Erythroblast (primary cell): Measurements from ENCODE around the gene RPS26.
A peak's percentile ranks its signal among the peaks of the same experiment; 100 is the strongest.
"Not testable (repeated sequence)": the region's sequence is repeated elsewhere in the genome, so short reads cannot be mapped to it uniquely, and the experiment has no call there.

Experiments
- DNase-seq, 2 experiments: peaks; one replicate each; lab custom pipeline; 2025; lab: John Stamatoyannopoulos, UW
- GATA1 ChIP-seq: IDR thresholded peaks from 2 replicates; pipeline ENCODE4 v1.6.1; 2011; ENCODE audit warnings: low read depth, mild to moderate bottlenecking, control low read depth, low read length, moderate library complexity
- POLR2A ChIP-seq: IDR thresholded peaks from 2 replicates; pipeline ENCODE4 v1.6.1; 2011; ENCODE audit warnings: mild to moderate bottlenecking, low read length

Gene RPS26

DNA sequence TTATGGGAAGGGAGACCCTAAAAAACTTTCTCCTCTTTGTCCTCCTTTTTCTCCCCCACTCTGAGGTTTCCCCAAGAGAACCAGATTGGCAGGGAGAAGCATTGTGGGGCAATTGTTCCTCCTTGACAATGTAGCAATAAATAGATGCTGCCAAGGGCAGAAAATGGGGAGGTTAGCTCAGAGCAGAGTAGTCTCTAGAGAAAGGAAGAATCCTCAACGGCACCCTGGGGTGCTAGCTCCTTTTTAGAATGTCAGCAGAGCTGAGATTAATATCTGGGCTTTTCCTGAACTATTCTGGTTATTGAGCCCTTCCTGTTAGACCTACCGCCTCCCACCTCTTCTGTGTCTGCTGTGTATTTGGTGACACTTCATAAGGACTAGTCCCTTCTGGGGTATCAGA, 4.6 kb upstream of the RPS26 start:
- TF ChIP-seq GATA1, result no peak
- no peak for TF ChIP-seq POLR2A

DNA sequence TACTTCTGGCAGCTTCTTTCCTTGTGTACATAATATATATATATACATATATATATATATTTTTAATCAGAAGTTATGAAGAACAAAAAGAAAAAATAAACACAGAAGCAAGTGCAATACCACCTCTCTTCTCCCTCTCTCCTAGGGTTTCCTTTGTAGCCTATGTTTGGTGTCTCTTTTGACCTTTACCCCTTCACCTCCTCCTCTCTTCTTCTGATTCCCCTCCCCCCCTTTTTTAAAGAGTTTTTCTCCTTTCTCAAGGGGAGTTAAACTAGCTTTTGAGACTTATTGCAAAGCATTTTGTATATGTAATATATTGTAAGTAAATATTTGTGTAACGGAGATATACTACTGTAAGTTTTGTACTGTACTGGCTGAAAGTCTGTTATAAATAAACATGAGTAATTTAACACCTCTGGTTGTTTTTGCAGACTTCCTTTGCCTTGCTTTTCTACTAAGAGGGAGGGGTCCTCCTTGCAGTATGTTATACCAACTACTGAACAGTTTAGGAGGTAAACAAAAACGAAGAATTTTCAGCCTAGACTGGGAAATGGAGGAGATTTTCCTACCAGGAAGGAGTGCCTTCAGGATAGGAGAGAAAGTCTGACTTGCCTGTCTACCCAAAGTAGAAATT, 3.6 kb upstream of the RPS26 start:
- TF ChIP-seq GATA1 (no peak), POLR2A (no peak)
- no peak for DNase-seq

More for the DNA sequence above, 4.6 kb upstream of the RPS26 start:
- DNase-seq, result no peak

DNA sequence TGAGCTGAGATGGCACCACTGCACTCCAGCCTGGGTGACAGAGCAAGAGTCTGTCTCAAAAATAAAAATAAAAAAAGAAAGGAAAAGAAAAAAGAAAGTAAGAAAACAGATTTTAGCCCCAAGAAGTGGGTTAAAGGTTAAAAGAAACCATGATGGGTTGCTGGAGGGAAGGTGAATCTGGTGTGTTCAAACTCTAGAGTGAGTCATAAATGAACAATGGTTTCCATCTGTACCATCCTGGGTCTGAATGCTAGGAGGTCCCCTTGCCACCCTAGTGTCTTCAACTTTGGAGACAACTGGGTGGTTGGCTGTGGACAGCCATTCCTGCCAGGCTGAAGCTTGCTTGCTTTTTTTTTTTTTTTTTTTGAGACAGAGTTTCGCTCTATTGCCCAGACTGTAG, 1.6 kb upstream of the RPS26 start:
- no peak for DNase-seq
- TF ChIP-seq GATA1, result no peak
- TF ChIP-seq POLR2A, result no peak

DNA sequence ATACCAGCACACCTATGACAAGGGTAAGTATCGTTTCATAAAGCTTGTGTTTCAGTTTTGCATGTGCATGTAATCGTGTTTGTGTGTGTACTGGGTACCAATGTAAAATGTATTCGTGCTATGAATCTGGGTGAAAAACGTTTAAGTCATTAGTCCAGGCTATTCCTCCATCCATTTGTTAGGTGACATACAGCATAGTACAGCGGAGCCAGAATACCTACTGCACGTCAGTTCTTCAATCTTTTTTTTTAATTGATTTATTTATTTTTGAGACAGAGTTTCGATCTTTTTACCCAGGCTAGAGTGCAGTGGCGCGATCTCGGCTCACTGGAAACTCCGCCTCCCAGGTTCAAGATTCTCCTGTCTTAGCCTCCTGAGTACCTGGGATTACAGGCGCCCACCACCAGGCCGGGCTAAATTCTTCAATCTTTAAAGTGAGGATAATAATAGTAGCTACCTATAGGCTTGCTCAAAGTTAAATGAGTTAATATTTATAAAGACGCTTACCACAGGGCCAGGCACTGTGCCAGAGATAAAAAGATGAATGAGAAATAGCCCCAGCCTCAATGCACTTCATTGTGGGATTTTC, 661 bp upstream of the RPS26 start:
- TF ChIP-seq POLR2A (no peak), GATA1 (no peak)
- DNase-seq, result no peak

DNA sequence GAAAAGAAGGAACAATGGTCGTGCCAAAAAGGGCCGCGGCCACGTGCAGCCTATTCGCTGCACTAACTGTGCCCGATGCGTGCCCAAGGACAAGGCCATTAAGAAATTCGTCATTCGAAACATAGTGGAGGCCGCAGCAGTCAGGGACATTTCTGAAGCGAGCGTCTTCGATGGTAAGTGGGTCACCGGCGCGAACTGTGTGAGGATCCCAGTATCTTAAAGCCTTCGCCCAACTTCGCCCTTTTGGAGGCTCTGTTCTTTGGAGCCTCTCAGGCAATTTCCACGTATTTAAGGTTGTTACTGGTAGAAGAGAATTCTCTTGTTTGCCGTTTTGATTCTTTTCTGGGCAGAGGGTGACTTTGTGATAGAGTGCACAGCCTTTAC, 704 bp downstream of the RPS26 start:
- DNase-seq, result peak; percentile 59 to 73

DNA sequence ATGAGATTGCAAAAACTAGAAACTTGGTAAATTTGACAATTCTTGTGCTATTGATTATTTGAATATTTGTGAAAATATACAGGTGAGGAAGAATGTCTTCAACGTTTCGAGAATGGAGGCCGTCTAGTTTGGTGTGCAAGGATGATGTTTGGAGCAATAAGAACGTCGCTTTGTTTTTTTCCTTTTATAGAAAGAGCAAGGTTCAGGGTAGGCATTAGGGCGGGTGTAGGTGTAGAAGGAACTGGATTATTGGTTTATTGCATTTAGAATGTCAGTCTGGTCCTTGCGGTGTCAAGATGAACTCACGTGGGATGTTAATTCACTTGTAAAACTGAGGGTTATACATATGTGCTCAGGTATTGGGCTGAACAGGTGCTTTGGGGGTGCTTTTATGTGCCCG, 1.1 kb downstream of the RPS26 start:
- TF ChIP-seq GATA1, result no peak
- no peak for TF ChIP-seq POLR2A
- peak in 1 of 2 experiments; percentile 50 for DNase-seq

DNA sequence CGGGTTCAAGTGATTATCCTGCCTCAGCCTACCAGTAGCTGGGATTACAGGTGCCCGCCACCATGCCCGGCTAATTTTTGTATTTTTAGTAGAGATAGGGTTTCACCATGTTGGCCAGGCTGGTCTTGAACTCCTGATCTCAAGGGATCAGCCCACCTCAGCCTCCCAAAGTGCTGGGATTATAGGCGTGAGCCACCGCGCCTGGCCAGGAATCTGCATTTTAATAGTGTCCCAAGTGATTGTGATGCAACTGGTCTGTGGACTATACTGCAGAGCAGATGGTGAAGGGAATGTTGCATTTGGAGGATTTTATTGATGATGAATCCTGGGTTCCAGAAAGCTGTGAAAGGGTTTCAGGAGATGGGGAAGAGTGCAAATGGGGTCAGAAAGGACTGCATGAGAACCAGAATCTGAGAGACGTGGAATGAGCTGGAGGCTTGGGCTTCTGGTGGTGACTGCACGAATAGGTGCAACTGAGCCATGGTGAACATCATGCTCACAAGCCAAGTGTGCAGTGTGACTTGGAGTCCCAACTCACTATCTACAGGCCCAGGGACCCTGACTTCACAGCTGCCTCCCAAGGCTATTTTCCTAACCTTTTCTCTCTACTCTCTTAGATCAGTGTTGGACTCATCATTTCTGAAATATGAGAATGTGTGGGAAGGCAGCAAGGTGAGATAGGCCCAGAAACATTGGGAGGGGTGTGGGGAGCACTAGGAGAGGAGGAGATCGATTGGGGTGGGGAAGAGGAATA, 4.5 kb downstream of the RPS26 start:
- no peak for TF ChIP-seq POLR2A
- TF ChIP-seq GATA1, result no peak
- no peak for DNase-seq

DNA sequence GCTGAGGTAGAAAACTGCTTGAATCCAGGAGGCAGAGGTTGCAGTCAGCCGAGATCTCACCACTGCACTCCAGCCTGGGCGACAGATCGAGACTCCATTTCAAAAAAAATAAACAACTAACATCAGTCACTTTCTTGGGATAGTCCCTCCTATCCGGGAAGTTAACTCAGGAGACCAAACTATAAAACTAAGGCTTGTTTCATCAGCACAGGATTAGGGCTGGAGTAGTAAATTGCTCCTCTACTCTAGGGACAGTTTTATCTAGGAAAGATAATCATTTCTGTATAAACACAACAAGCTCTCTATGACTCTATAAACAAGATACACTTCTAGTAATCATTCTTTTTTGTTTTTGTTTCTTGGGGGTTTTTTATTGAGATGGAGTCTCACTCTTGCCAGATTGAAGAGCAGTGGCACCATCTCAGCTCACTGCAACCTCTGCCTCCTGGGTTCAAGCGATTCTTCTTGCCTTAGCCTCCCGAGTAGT, 11.7 kb downstream of the RPS26 start:
- TF ChIP-seq POLR2A (no peak), GATA1 (no peak)
- no peak for DNase-seq

DNA sequence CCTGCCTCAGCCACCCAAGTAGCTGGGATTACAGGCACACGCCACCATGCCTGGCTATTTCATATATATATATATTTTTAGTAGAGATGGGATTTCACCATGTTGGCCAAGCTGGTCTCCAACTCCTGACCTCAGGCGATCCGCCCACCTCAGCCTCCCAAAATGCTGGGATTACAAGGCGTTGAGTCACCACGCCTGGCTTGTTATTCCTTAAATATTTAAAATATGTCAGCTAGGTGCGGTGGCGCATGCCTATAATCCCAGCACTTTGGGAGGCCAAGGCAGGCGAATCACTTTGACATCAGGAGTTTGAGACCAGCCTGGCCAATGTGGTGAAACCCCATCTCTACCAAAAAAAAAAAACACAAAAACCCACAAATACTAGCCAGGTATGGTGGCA, 18.2 kb downstream of the RPS26 start:
- not testable (repeated sequence) for DNase-seq

DNA sequence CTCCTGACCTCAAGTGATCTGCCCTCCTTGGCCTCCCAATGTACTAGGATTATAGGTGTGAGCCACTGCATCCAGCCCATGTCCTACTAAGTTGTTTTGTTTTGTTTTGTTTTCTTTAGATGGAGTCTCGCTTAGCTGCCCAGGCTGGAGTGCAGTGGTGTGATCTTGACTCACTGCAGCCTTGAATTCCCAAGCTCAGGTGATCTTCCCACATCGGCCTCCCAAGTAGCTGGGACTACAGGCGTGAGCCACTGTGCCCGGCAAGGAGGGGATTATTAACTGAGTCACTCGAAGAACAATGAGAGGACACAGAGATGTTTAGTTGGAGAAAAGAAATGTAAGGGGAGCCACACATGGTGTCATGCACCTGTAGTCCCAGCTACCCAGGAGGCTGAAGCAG, 20.3 kb downstream of the RPS26 start:
- DNase-seq, result no peak
- TF ChIP-seq GATA1 (no peak), POLR2A (no peak)

DNA sequence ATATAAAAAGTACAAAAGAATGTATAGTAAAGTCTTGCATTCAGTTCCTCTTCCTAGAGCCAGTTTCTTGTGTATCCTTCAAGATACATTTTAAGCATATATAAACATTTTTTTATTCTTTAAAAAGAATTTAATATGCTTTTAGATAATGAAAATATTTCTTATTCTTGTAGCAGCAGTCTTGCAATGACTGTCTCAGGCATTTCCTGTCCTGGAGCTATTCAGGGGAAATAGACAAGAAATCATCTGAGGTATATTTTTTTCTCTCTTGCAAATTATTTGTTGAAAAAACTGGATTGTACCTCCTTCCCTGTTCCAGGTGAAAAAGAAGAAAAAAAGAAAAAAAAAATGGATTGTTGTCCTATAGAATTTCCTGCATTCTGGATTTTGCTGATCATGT, 21.3 kb downstream of the RPS26 start:
- DNase-seq, result no peak
- TF ChIP-seq GATA1 (no peak), POLR2A (no peak)

DNA sequence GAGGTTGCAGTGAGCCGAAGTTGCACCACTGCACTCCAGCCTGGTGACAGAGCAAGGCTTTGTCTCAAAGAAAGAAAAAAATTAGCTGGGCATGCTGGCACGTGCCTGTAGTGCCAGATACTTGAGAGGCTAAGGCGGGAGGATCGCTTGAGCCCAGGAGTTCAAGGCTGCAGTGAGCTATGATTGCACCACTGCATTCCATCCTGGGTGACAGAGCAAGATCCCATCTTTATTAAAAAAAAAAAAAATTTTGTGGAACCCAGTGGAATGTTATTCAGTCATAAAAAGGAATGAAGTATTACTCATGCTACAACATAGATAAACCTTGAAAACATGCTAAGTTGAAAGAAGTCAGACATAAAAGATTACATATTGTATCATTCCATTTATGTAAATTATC, 29.9 kb downstream of the RPS26 start:
- TF ChIP-seq POLR2A (no peak), GATA1 (no peak)
- DNase-seq, result no peak

DNA sequence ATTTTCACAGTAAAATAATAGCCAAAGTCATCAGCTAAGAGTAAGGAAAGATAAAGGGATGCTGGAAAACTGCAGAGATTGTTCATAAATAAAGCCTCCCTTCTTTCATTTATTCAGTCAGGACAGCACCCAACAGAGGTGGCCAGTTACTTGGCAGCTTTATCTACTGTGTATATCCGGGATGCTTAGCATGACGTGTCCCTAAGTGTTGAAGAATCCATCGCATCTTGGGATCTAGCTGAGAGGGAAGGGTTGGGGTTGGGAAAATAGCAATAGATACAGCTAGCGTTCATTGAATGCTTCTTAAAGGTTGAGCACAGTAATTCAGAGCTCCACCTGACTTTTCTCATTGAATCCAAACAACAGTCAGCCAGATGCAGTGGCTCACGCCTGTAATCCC, 32.7 kb downstream of the RPS26 start:
- no peak for DNase-seq
- no peak for TF ChIP-seq GATA1
- no peak for TF ChIP-seq POLR2A

DNA sequence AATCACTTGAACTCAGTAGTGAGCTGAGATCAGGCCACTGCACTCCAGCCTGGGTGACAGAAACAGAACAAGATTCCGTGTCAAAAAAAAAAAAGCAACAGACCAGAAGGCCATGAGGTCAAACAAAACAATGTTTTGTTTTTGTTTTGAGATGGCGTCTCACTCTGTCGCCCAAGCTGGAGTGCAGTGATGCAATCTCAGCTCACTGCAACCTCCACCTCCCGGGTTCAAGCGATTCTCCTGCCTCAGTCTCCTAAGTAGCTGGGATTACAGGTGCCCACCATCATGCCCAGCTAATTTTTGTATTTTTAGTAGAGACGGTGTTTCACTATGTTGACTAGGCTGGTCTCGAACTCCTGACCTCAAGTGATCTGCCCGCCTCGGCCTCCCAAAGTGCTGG, 36.2 kb downstream of the RPS26 start:
- DNase-seq, result not testable (repeated sequence)

DNA sequence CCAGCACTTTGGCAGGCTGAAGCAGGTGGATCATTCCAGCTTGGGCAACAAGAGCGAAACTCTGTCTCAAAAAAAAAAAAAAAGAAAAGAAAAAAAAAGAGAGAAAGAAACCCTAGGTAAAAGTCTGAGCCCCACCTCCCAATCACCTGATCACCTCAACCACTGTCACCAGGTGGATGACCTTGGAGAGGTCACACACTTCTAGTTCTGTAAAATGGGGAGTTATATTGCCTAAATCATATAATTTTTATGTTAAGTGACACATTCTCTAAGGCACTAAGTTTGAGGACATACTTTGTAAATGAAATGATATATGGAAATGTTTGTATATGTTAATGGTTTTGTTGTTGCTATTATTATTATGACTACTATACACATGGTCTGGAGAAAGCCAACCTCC, 36.7 kb downstream of the RPS26 start:
- TF ChIP-seq GATA1 (no peak), POLR2A (no peak)
- DNase-seq, result no peak
